ENCODE data around the gene FXYD6. TPM values are rescaled to one million over a fixed set of nuclear protein-coding genes. Genes with fewer than 3 reads are reported as not detected.
A peak's percentile ranks its signal among the peaks of the same experiment; 100 is the strongest.

Gene FXYD6
- total and polyA plus RNA-seq, 7 donors, result 12.3 to 305 (median 243) TPM

GRCh38 chr11:117900121-117900648 lies 23.7 kb upstream of the FXYD6 start:
- no peaks in the 10 kb centered on the region for H3K9me3 ChIP-seq
- no peaks in the 10 kb centered on the region for H3K36me3 ChIP-seq
- DNase-seq, result peak; percentile 26
- WGBS, 2 donors, result 63 to 77% methylated on average over 4 of the region's 4 CpGs
- H3K27me3 ChIP-seq, result no peaks in the 10 kb centered on the region
- TF ChIP-seq EP300 (IDR thresholded peaks at IDR 0.05) (no peak), CTCF (IDR thresholded peaks at IDR 0.05) (no peak), POLR2A (IDR thresholded peaks at IDR 0.05) (no peak), POLR2AphosphoS5 (IDR thresholded peaks at IDR 0.05) (no peak)
- intact Hi-C loops (cut with DNase I), result no loop called here
- H3K4me3 ChIP-seq, result no peak overlapping the region
- no peak overlapping the region for H3K27ac ChIP-seq
- peaks cover 0 to 4% (median 0%) of the 10 kb centered on the region in 4 donors for H3K4me1 ChIP-seq

DNA sequence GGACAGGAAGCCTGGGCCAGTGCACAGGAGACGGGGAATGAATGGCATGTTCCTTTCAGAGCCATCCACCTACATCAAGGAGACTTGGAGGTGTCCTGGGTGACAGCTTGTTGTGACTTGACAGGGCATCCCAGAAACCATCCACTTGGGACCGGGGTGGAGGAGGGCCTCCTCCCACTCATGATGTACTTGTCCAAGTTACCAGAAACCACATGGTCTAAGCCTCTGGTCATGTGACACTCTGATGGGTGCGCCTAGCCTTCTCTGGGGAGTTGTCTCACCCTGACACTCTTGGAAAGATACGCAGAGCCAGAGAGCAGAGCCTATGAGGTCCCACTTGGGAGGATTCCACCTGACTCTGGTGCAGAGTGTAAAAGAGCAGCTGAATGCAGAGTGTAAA lies 21.6 kb upstream of the FXYD6 start:
- DNase-seq, result peak; percentile 34
- Histone ChIP-seq H3K36me3 (no peaks in the 10 kb centered on the region), H3K27ac (no peak overlapping the region), H3K9me3 (no peaks in the 10 kb centered on the region), H3K4me3 (no peak overlapping the region), H3K27me3 (no peaks in the 10 kb centered on the region), H3K4me1 (no peaks in the 10 kb centered on the region)
- intact Hi-C loops (cut with DNase I), result no loop called here
- TF ChIP-seq POLR2A (IDR thresholded peaks at IDR 0.05) (no peak), EP300 (IDR thresholded peaks at IDR 0.05) (no peak), CTCF (IDR thresholded peaks at IDR 0.05) (no peak), POLR2AphosphoS5 (IDR thresholded peaks at IDR 0.05) (no peak)
- 88 to 89% methylated on average over 4 of the region's 4 CpGs for WGBS, 2 donors

DNA sequence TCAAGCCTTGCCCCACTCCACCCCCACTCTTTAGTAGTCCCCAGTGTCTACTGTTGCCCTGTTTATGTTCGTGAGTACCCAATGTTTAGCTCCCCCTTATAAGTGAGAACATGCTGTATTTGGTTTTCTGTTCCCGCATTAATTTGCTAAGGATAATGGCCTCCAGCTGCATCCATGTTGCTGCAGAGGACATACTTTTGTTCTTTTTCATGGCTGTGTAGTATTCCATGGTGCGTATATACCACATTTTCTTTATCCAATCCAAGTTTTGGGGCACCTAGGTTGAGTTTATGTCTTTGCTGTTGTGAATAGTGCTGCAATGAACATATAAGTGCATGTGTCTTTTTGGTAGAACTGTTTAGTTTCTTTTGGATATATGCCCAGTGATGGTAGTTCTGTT lies 16.2 kb upstream of the FXYD6 start:
- intact Hi-C loops (cut with DNase I), result no loop called here
- H3K27me3 ChIP-seq, result no peaks in the 10 kb centered on the region
- TF ChIP-seq POLR2AphosphoS5 (IDR thresholded peaks at IDR 0.05) (no peak), EP300 (IDR thresholded peaks at IDR 0.05) (no peak), CTCF (IDR thresholded peaks at IDR 0.05) (no peak), POLR2A (IDR thresholded peaks at IDR 0.05) (no peak)
- H3K4me3 ChIP-seq, result no peak overlapping the region
- H3K36me3 ChIP-seq, result no peaks in the 10 kb centered on the region
- WGBS, 2 donors, result 95 to 97% methylated on average over 3 of the region's 3 CpGs
- H3K4me1 ChIP-seq, result peaks cover 0 to 18% (median 16%) of the 10 kb centered on the region in 4 donors
- no peak overlapping the region for H3K27ac ChIP-seq
- no peak for DNase-seq
- H3K9me3 ChIP-seq, result no peaks in the 10 kb centered on the region

GRCh38 chr11:117891362-117891761 lies 14.9 kb upstream of the FXYD6 start:
- Histone ChIP-seq H3K36me3 (no peaks in the 10 kb centered on the region), H3K27me3 (no peaks in the 10 kb centered on the region), H3K9me3 (no peaks in the 10 kb centered on the region), H3K27ac (no peak overlapping the region), H3K4me1 (peaks cover 0 to 30% (median 25%) of the 10 kb centered on the region in 4 donors), H3K4me3 (no peak overlapping the region)
- no peak for TF ChIP-seq EP300 (IDR thresholded peaks at IDR 0.05)
- no peak for TF ChIP-seq POLR2AphosphoS5 (IDR thresholded peaks at IDR 0.05)
- no peak for TF ChIP-seq POLR2A (IDR thresholded peaks at IDR 0.05)
- TF ChIP-seq CTCF (IDR thresholded peaks at IDR 0.05), result no peak
- WGBS, 2 donors, result 78 to 89% methylated on average over 2 of the region's 2 CpGs
- intact Hi-C loops (cut with DNase I), result no loop called here
- DNase-seq, result no peak

DNA sequence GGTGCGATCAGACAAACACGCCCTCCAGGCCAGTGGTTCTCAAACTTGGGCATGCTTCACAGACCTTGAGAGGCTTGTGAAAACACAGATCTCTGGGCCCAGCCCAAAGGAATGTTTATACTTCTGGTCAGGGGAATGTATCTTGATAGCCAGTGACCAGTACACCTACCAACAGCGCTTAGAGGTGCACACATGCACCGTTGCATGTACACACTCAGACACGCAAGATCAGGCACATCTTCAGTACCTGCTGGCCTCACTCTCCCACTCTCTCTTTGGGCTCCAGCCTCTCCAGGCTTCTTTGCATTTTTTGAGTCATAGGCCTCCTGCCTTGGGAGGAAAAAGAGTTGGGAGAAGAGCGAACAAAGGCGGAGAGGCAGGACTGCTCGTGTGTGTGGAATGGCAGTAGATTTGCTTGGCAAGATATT lies 11.7 kb upstream of the FXYD6 start:
- H3K27ac ChIP-seq, result peak overlapping the region in 3 of 4 donors; percentile 90 to 96 (median 94)
- no peaks in the 10 kb centered on the region for H3K27me3 ChIP-seq
- H3K4me1 ChIP-seq, result peaks cover 0 to 59% (median 55%) of the 10 kb centered on the region in 4 donors
- no peak for DNase-seq
- no peaks in the 10 kb centered on the region for H3K9me3 ChIP-seq
- no peak for TF ChIP-seq POLR2A (IDR thresholded peaks at IDR 0.05)
- TF ChIP-seq CTCF (IDR thresholded peaks at IDR 0.05), result no peak
- no peak for TF ChIP-seq EP300 (IDR thresholded peaks at IDR 0.05)
- TF ChIP-seq POLR2AphosphoS5 (IDR thresholded peaks at IDR 0.05), result no peak
- no peaks in the 10 kb centered on the region for H3K36me3 ChIP-seq
- intact Hi-C loops (cut with DNase I), result loop anchor here (5.0 kb wide), 1 partner anchor 36 kb away; no protein-coding TSS in a partner anchor
- WGBS, 2 donors, result 82 to 90% methylated on average over 8 of the region's 8 CpGs
- H3K4me3 ChIP-seq, result no peak overlapping the region

Measured in sigmoid colon (tissue), 7 donors.